Thymus (tissue), 11 donors: ENCODE data around the gene ERC2. TPM values are rescaled to one million over a fixed set of nuclear protein-coding genes. Genes with fewer than 3 reads are reported as not detected.

Source experiments
- DNase-seq, 9 donors: peaks; one replicate each; pipeline ENCODE4 v3.0.0-alpha.2; 2013; ENCODE audit warnings: low spot score in 9 of 9, low read depth in 6 of 9, missing footprints in 1 of 9
- H3K27ac ChIP-seq, 2 donors: one replicate each; pipeline ENCODE4 v1.5.1; 2013; ENCODE audit warnings: control low read depth in 1 of 2, low read depth in 1 of 2, low read length in 1 of 2, mild to moderate bottlenecking in 1 of 2, moderate library complexity in 1 of 2
- H3K27me3 ChIP-seq, 2 donors: one replicate each; pipeline ENCODE4 v1.5.1; 2013; ENCODE audit warnings: low read length in 1 of 2; ENCODE audit not compliant: control insufficient read depth in 2 of 2, insufficient read depth in 1 of 2
- H3K36me3 ChIP-seq, 2 donors: one replicate each; pipeline ENCODE4 v1.5.1; 2013; ENCODE audit warnings: low read length in 1 of 2, mild to moderate bottlenecking in 1 of 2, moderate library complexity in 1 of 2; ENCODE audit not compliant: control insufficient read depth in 2 of 2, insufficient read depth in 2 of 2
- H3K4me1 ChIP-seq, 2 donors: one replicate each; pipeline ENCODE4 v1.5.1; 2013; ENCODE audit warnings: low read length in 2 of 2; ENCODE audit not compliant: control insufficient read depth in 2 of 2, insufficient read depth in 2 of 2
- H3K4me3 ChIP-seq, 2 donors: one replicate each; pipeline ENCODE4 v1.5.1; 2013; ENCODE audit warnings: low read length in 2 of 2, control low read depth in 1 of 2, mild to moderate bottlenecking in 1 of 2
- H3K9me3 ChIP-seq, 2 donors: one replicate each; pipeline ENCODE4 v1.5.1; 2013; ENCODE audit warnings: low read length in 1 of 2, mild to moderate bottlenecking in 1 of 2; ENCODE audit not compliant: control insufficient read depth in 2 of 2, insufficient read depth in 1 of 2
- WGBS: extraction: QIAGEN DNeasy Blood & Tissue Kit; methylation state at CpG from one replicate; pipeline ENCODE4 v1.1.7; 2013; 5-methylcytosine and 5-hydroxymethylcytosine counted together
- polyA plus RNA-seq: library from polyadenylated mRNA; stranded (reverse); fragments of 200-250 nt; gene quantifications from one replicate; pipeline ENCODE4 v1.2.3, GENCODE V29; 2013
- total RNA-seq: library from RNA; stranded (reverse); fragments of 120-200 nt; gene quantifications from one replicate; pipeline ENCODE4 v1.2.4, GENCODE V29; 2013
- donor health status: healthy.

Gene ERC2
- total and polyA plus RNA-seq, 2 donors = 0.28 to 0.50 TPM

DNA sequence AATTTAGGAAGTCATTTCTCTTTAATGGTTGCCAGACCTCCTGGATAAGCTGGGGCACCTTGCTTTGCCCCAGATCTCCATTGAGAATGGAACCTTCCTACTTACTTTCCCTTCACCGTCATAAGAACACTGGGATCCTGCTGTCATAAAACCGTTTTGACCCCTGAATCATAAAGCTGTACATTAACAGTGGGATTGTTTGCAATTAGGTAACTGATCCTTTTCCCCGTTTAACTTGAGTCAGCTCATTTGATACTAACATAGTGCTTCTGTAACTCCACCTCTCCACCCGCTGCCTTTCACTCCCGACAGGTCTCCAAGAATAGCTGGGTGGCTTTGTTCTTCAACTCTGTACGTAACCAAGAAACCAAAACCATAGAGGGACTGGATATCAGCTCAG, 673.0 kb downstream of the ERC2 start:
- DNase-seq = no peak
- WGBS = 94% methylated on average over 6 of the region's 6 CpGs
- no peak overlapping the region for H3K27ac ChIP-seq
- H3K9me3 ChIP-seq = no peaks in the 10 kb centered on the region
- no peaks in the 10 kb centered on the region for H3K36me3 ChIP-seq
- H3K27me3 ChIP-seq = no peaks in the 10 kb centered on the region
- no peaks in the 10 kb centered on the region for H3K4me1 ChIP-seq
- no peak overlapping the region for H3K4me3 ChIP-seq

DNA sequence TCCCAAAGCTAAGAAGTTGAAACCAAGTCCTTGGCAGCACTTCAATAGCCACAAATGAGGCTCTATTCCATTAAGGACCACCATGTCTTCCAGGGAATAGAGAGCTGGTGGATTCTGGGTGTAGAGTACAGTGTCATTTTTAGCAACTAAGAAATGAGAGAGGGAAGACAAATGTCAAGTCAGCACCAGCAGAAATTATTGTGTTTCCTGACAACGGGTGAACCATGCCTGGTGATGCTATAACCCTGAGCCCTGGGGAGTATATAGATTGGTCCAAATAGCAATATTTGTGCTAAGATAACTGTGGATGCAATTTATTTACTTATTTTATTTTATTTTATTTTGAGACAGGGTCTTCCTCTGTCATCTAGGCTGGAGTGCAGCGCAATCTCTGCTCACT, 675.5 kb downstream of the ERC2 start:
- no peak for DNase-seq
- no peaks in the 10 kb centered on the region for H3K27me3 ChIP-seq
- no peaks in the 10 kb centered on the region for H3K9me3 ChIP-seq
- 98% methylated on average over 2 of the region's 2 CpGs for WGBS
- H3K27ac ChIP-seq = no peak overlapping the region
- no peaks in the 10 kb centered on the region for H3K4me1 ChIP-seq
- no peak overlapping the region for H3K4me3 ChIP-seq
- no peaks in the 10 kb centered on the region for H3K36me3 ChIP-seq

DNA sequence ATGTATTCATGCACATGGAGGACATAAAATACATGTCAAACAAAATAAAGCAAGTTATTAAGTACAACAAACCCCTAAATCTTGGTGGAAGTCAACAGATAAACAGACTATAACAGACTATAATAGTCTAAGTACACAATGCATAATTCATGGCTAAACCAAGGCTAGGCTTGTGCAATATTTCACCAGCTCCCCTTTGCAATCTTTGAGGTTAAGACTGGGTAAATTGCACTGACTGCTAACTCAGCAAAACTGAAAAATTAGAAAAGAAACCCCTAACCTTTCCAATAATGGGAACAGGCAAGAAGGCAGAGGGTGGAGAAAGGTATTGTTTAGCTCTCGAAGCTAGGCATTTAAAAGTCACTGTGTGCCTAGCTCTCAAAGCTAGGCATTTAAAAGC, 676.3 kb downstream of the ERC2 start:
- no peak overlapping the region for H3K27ac ChIP-seq
- 97% methylated on average over 1 of the region's 1 CpG for WGBS
- H3K4me1 ChIP-seq = no peaks in the 10 kb centered on the region

DNA sequence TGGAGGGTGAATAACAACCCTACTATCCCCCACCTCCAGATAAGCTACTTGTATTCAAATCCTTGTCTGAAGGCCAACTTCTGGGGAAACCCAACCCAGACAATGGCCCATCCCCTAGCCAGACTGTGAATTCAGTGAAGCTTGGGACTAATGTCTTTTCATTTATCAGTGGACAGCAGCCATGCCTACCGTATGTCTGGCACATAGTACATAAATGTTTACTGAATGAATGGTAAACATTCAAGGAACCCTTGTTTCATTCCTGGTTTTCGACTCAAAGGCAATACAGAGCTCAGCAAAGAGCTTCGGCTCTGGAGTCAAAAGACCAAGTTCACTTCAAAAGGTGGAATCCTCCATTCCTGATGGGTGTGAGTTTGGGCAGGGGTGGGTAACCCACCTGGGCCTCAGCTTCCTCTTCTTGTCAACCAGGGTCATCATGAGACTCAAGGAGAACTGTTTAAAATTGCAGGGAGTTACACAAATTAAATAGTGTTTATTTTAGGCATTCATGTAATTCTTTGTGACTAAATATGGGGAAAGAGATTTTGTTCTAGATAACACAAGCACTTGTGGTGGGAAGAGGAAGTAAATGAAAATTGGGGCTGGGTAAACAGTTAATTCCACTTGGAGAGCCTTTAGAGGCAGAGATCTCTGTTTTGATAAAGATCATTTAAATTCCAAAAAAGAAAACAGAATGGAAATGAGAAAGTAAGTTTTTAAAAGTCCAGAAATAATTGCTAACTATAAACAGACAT, 677.5 kb downstream of the ERC2 start:
- Histone ChIP-seq H3K4me3 (no peak overlapping the region), H3K27me3 (no peaks in the 10 kb centered on the region), H3K4me1 (no peaks in the 10 kb centered on the region), H3K9me3 (no peaks in the 10 kb centered on the region), H3K27ac (no peak overlapping the region), H3K36me3 (no peaks in the 10 kb centered on the region)
- 95% methylated on average over 3 of the region's 3 CpGs for WGBS
- DNase-seq = no peak

More for the DNA sequence above, 676.3 kb downstream of the ERC2 start:
- no peaks in the 10 kb centered on the region for H3K27me3 ChIP-seq
- no peak overlapping the region for H3K4me3 ChIP-seq
- H3K36me3 ChIP-seq = no peaks in the 10 kb centered on the region
- H3K9me3 ChIP-seq = no peaks in the 10 kb centered on the region
- DNase-seq = no peak

DNA sequence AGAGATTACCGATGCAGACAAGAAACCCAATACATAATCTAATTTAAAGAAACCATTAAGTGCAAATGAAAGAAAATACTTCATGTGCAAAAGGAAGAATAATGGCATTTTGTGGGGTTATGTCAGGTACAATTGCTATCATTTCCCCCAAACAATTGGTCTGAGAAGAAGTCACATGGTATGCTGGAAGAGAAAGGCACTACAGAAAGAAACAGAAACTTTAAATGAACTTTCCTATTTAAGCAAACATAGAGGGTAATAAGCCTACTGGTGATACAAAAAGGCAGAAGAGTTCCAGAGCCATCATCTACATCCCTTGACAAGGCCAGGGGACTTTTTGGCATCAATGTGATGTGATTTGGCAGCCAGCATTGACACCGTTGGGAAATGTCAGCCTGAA, 678.8 kb downstream of the ERC2 start:
- H3K4me3 ChIP-seq = no peak overlapping the region
- no peak overlapping the region for H3K27ac ChIP-seq
- no peak for DNase-seq
- H3K36me3 ChIP-seq = no peaks in the 10 kb centered on the region
- no peaks in the 10 kb centered on the region for H3K27me3 ChIP-seq
- WGBS = 88% methylated on average over 2 of the region's 2 CpGs
- no peaks in the 10 kb centered on the region for H3K4me1 ChIP-seq
- no peaks in the 10 kb centered on the region for H3K9me3 ChIP-seq

DNA sequence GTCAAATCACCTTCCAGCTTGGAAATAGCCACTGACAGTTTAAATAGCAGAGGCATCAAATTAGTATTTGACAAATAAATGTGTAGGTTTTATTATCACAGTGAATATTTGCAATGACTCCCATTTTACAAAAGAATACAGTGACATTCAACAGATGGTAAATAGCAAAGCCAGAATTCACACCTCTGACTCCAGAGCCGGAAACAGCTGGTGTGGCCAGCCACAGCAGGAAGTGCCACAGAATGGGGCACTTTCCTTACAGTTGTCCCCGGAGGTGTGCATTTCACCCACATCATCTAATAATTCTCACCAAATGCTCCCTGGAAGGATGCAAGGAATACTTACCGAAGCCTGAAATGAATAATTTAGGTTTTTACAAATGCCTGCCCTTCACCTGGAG, 685.5 kb downstream of the ERC2 start:
- H3K27ac ChIP-seq = no peak overlapping the region
- DNase-seq = no peak
- 52% methylated on average over 3 of the region's 3 CpGs for WGBS

DNA sequence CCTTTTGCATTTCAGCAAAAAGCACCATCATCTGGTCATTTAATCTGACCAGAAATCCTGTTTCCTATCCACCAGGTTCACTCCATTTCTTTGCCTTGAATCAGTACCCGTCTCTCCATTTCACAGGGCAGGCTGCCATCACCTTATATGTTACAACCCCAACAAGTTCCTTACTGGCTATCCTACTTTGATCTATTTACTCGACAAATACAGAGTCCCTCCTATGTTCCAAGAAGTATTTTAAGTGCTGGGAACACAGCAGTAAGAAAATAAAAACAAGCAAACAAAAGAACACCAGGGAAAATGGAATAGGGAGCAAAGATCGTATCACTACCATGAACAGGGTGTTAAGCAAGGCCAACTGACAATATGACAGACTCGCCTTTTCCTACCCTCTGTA, 685.9 kb downstream of the ERC2 start:
- Histone ChIP-seq H3K4me1 (peaks cover 0 to 2% of the 10 kb centered on the region in 2 donors), H3K27me3 (no peaks in the 10 kb centered on the region), H3K9me3 (no peaks in the 10 kb centered on the region), H3K4me3 (no peak overlapping the region), H3K27ac (no peak overlapping the region), H3K36me3 (no peaks in the 10 kb centered on the region)
- DNase-seq = no peak
- WGBS = 86% methylated on average over 4 of the region's 4 CpGs

More for the DNA sequence above, 685.5 kb downstream of the ERC2 start:
- H3K4me1 ChIP-seq = peaks cover 0 to 2% of the 10 kb centered on the region in 2 donors
- H3K4me3 ChIP-seq = no peak overlapping the region
- H3K36me3 ChIP-seq = no peaks in the 10 kb centered on the region
- no peaks in the 10 kb centered on the region for H3K9me3 ChIP-seq
- no peaks in the 10 kb centered on the region for H3K27me3 ChIP-seq

DNA sequence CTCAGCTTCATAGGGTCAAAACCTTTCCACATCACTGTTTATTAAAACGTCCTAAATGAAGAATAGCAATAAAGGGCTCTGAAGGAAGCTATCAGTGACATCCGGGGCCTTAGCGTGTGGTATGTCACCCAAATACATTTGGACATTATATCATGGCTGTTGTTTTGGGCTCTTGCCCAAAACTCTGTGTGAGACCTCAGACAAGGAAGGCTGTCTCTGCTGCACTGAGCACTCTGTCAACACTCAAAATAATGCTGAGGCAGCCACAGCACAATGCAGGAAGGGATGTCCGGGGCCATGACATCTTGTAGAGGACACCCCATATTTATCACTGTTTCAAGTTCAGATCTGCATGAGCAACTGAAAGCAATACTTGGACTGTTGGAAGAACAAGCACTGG, 687.4 kb downstream of the ERC2 start:
- Histone ChIP-seq H3K36me3 (no peaks in the 10 kb centered on the region), H3K27me3 (no peaks in the 10 kb centered on the region), H3K9me3 (no peaks in the 10 kb centered on the region), H3K27ac (no peak overlapping the region), H3K4me3 (no peak overlapping the region), H3K4me1 (peaks cover 0 to 2% of the 10 kb centered on the region in 2 donors)
- WGBS = 88% methylated on average over 4 of the region's 4 CpGs
- no peak for DNase-seq

DNA sequence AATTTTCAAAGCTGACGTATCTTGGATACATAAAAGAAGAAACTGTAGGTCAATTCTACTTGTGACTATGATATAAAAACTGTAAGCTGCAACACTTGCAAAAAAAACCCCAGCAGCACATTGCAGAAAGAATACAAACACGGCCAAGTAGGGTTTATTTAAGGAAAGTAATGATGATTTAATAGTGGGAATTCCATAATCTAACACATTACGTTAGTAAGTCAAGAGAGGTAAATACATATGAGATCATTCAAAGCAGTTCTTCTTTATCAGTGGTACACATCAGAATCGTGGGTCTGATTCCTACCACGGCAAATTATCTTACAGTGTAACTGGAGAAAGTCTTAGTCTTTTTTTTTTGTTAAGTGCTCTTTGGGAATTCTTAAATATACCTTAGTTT, 688.7 kb downstream of the ERC2 start:
- H3K4me3 ChIP-seq = no peak overlapping the region
- no peaks in the 10 kb centered on the region for H3K36me3 ChIP-seq
- no peak for DNase-seq
- no peaks in the 10 kb centered on the region for H3K27me3 ChIP-seq
- no peak overlapping the region for H3K27ac ChIP-seq
- no peaks in the 10 kb centered on the region for H3K9me3 ChIP-seq
- H3K4me1 ChIP-seq = peaks cover 0 to 2% of the 10 kb centered on the region in 2 donors
- WGBS = 90% methylated on average over 5 of the region's 5 CpGs
